Measurements from ENCODE around the gene PAX5. TPM values are rescaled to one million over a fixed set of nuclear protein-coding genes. Genes with fewer than 3 reads are reported as not detected.

The PAX5 gene
- total RNA-seq, 3 donors from 2014 or later (not counting 1 experiment from before 2014, with no cell fraction given) = 1.3 to 2.1 (median 2.0) TPM

DNA sequence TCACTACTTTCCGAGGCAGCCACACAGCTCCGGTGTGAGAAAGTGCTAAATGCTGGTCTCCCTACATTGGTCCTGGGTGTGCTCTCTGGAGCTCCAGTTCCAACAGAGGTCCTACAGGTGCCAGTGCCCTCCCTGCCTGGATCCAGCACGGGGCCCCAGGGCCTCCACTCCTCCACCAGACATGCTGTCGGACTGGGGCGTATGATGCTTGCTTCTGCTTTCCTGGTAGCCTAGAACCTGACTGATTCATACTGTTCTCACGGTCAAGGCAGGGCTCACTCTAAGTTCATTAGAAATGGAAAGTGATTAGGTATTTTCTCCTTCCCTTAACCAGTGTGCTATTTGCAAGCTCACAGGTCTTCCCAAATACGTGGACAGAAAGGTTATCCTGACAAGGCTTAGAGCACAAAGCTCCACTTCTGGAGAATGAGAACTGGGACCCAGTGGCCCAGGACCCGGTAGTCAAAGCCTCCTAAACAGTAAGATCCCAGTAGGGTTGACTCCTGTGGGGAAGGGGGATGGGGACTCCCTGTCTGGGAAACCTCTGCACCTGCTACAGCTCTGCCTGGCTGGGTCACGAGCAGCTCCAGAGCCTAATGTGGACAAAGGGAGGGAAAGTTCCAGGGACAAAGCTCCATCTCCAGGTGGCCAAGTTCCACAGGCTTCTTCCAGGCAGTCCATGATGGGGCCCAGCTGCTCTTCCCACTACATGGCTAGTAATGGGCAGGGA, 98.1 kb downstream of the PAX5 start:
- Histone ChIP-seq H3K27me3 (ENCODE audit: control insufficient read depth, insufficient read depth, low read length) (no peaks in the 10 kb centered on the region), H3K27ac (ENCODE audit: low read length) (no peak overlapping the region), H3K9me3 (ENCODE audit: control insufficient read depth, insufficient read depth, low read length) (no peaks in the 10 kb centered on the region), H3K4me3 (ENCODE audit: low read length) (no peak overlapping the region), H3K36me3 (ENCODE audit: control insufficient read depth, insufficient read depth, low read length) (no peaks in the 10 kb centered on the region), H3K4me1 (ENCODE audit: control insufficient read depth, insufficient read depth, low read length) (no peaks in the 10 kb centered on the region)
- Mint-ChIP-seq H3K9me3 (peaks cover 3% of the 10 kb centered on the region in 2 donors), H3K36me3 (no peaks in the 10 kb centered on the region), H3K27ac (no peak overlapping the region), H3K27me3 (ENCODE audit: low read depth in 2 of 2) (peaks cover 13 to 31% of the 10 kb centered on the region in 2 donors), H3K4me3 (no peak overlapping the region), H3K4me1 (no peaks in the 10 kb centered on the region)
- DNase-seq (no peak), ATAC-seq (no peak)
- WGBS (ENCODE audit: insufficient coverage) = 79% methylated on average over 9 of the region's 9 CpGs
- intact Hi-C loops (cut with micrococcal nuclease) = no loop called here
- TF ChIP-seq, protein P1, sequence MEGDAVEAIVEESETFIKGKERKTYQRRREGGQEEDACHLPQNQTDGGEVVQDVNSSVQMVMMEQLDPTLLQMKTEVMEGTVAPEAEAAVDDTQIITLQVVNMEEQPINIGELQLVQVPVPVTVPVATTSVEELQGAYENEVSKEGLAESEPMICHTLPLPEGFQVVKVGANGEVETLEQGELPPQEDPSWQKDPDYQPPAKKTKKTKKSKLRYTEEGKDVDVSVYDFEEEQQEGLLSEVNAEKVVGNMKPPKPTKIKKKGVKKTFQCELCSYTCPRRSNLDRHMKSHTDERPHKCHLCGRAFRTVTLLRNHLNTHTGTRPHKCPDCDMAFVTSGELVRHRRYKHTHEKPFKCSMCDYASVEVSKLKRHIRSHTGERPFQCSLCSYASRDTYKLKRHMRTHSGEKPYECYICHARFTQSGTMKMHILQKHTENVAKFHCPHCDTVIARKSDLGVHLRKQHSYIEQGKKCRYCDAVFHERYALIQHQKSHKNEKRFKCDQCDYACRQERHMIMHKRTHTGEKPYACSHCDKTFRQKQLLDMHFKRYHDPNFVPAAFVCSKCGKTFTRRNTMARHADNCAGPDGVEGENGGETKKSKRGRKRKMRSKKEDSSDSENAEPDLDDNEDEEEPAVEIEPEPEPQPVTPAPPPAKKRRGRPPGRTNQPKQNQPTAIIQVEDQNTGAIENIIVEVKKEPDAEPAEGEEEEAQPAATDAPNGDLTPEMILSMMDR (IDR thresholded peaks at IDR 0.05) = no peak

DNA sequence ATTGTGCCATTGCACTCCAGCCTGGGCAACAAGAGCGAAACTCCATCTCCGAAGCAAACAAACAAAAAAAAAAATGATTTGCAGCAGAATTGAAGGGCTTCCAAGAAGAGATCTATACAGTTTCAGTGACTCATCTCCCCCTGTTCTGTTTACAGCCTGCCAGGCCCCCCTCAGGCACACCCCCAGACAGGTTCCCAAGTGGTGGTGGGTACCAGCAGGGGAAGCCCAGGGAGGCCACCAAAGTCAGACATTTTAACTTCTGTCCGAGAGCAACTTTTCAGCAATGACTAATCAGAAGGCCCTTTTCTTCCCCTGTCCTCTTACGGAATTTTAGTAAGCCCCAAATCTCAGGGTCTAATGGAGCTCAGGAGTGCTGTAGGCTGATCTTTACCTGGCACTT, 98.7 kb downstream of the PAX5 start:
- no peak for DNase-seq
- Mint-ChIP-seq H3K27ac (no peak overlapping the region), H3K4me3 (no peak overlapping the region), H3K36me3 (no peaks in the 10 kb centered on the region), H3K9me3 (peaks cover 3% of the 10 kb centered on the region in 2 donors), H3K4me1 (no peaks in the 10 kb centered on the region), H3K27me3 (ENCODE audit: low read depth in 2 of 2) (peaks cover 13 to 29% of the 10 kb centered on the region in 2 donors)
- Histone ChIP-seq H3K4me3 (ENCODE audit: low read length) (no peak overlapping the region), H3K36me3 (ENCODE audit: control insufficient read depth, insufficient read depth, low read length) (no peaks in the 10 kb centered on the region), H3K4me1 (ENCODE audit: control insufficient read depth, insufficient read depth, low read length) (no peaks in the 10 kb centered on the region), H3K9me3 (ENCODE audit: control insufficient read depth, insufficient read depth, low read length) (no peaks in the 10 kb centered on the region), H3K27me3 (ENCODE audit: control insufficient read depth, insufficient read depth, low read length) (no peaks in the 10 kb centered on the region), H3K27ac (ENCODE audit: low read length) (no peak overlapping the region)
- 83% methylated on average over 4 of the region's 4 CpGs for WGBS (ENCODE audit: insufficient coverage)
- intact Hi-C loops (cut with micrococcal nuclease) = no loop called here
- TF ChIP-seq, protein P1 (IDR thresholded peaks at IDR 0.05) = no peak
- no peak for ATAC-seq

DNA sequence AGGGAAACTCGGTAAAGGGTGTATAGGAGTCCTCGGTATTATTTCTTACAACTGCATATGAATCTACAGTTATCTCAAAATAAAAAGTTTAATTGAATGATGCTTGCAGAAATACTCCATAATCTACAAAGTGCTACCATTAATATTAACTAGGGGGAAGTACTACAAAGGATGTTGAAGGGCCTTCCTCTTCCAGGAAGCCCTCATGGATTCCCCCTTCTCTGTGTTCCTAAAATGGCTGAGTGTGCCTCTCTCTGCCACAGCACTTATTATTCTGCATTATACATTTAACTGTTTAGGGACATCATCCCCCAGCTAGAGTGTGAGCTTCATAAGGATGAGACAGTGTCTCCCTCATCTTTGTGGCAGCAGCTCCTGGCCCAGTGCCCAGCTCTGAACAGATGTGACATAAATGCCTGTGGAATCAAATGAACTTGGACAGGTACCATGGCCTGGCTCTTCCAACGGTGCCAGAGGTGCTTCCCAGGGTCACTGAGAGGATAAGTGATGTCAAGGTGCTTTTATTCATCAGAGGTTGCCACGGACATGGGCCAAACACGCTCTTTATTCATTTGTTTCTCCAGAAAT, 99.5 kb downstream of the PAX5 start:
- H3K4me3 Mint-ChIP-seq = no peak overlapping the region
- Histone ChIP-seq H3K36me3 (ENCODE audit: control insufficient read depth, insufficient read depth, low read length) (no peaks in the 10 kb centered on the region), H3K4me1 (ENCODE audit: control insufficient read depth, insufficient read depth, low read length) (no peaks in the 10 kb centered on the region), H3K27me3 (ENCODE audit: control insufficient read depth, insufficient read depth, low read length) (no peaks in the 10 kb centered on the region), H3K27ac (ENCODE audit: low read length) (no peak overlapping the region), H3K4me3 (ENCODE audit: low read length) (no peak overlapping the region), H3K9me3 (ENCODE audit: control insufficient read depth, insufficient read depth, low read length) (no peaks in the 10 kb centered on the region)
- intact Hi-C loops (cut with micrococcal nuclease) = no loop called here
- H3K36me3 Mint-ChIP-seq = no peaks in the 10 kb centered on the region
- WGBS (ENCODE audit: insufficient coverage) = 62% methylated on average over 3 of the region's 5 CpGs
- TF ChIP-seq, protein P1 (IDR thresholded peaks at IDR 0.05) = no peak
- ATAC-seq = no peak
- H3K9me3 Mint-ChIP-seq = peaks cover 3% of the 10 kb centered on the region in 2 donors
- H3K4me1 Mint-ChIP-seq = no peaks in the 10 kb centered on the region
- peaks cover 15 to 21% of the 10 kb centered on the region in 2 donors for H3K27me3 Mint-ChIP-seq (ENCODE audit: low read depth in 2 of 2)
- no peak overlapping the region for H3K27ac Mint-ChIP-seq
- no peak for DNase-seq

All from natural killer cell (primary cell).